Trophoblast cell (in vitro differentiated cells and primary cell): ENCODE measurements around the gene RIT2.

Experiments used
- DNase-seq, 2 donors: peaks; one replicate each; pipeline ENCODE4 v3.0.0-alpha.2; 2016
- H2AFZ ChIP-seq: 2 replicates; pipeline ENCODE4 v1.6.1; 2013; ENCODE audit warnings: low read length, moderate library complexity, mild to moderate bottlenecking; ENCODE audit not compliant: insufficient read depth, poor library complexity
- H2AK5ac ChIP-seq: 2 replicates; pipeline ENCODE4 v1.6.1; 2013; ENCODE audit warnings: mild to moderate bottlenecking, low read length
- H2BK120ac ChIP-seq: 2 replicates; pipeline ENCODE4 v1.6.1; 2013; ENCODE audit warnings: low read length, mild to moderate bottlenecking, moderate library complexity; ENCODE audit not compliant: insufficient read depth, poor library complexity
- H2BK12ac ChIP-seq: 2 replicates; pipeline ENCODE4 v1.6.1; 2013; ENCODE audit warnings: mild to moderate bottlenecking, low read length, moderate library complexity
- H2BK5ac ChIP-seq: 2 replicates; pipeline ENCODE4 v1.6.1; 2013; ENCODE audit warnings: low read length, low read depth, moderate library complexity, mild to moderate bottlenecking; ENCODE audit not compliant: poor library complexity
- H3K14ac ChIP-seq: 2 replicates; pipeline ENCODE4 v1.6.1; 2013; ENCODE audit warnings: mild to moderate bottlenecking, low read length
- H3K18ac ChIP-seq: 2 replicates; pipeline ENCODE4 v1.6.1; 2013; ENCODE audit warnings: mild to moderate bottlenecking, low read length
- H3K23ac ChIP-seq: 2 replicates; pipeline ENCODE4 v1.6.1; 2013; ENCODE audit warnings: low read length
- H3K27ac ChIP-seq: 2 replicates; pipeline ENCODE4 v1.5.1; 2013; ENCODE audit warnings: low read depth, mild to moderate bottlenecking, inconsistent platforms, low read length, moderate library complexity
- H3K27me3 ChIP-seq: 2 replicates; pipeline ENCODE4 v1.6.1; 2013; ENCODE audit warnings: inconsistent platforms, mild to moderate bottlenecking, low read length, moderate library complexity; ENCODE audit not compliant: insufficient read depth
- H3K36me3 ChIP-seq, 2 experiments: 1 replicate in 1 of 2; 2 replicates in 1 of 2; pipeline ENCODE4 v1.6.1; 2013; ENCODE audit warnings: low read length in 2 of 2, mild to moderate bottlenecking in 2 of 2, moderate library complexity in 1 of 2; ENCODE audit not compliant: insufficient read depth in 2 of 2, control insufficient read depth in 1 of 2
- H3K4ac ChIP-seq: 2 replicates; pipeline ENCODE4 v1.6.1; 2013; ENCODE audit warnings: low read depth, mild to moderate bottlenecking, low read length, moderate library complexity
- H3K4me1 ChIP-seq, 2 experiments: 1 replicate in 1 of 2; 2 replicates in 1 of 2; pipeline ENCODE4 v1.6.1; 2013; ENCODE audit warnings: low read length in 2 of 2, mild to moderate bottlenecking in 2 of 2, moderate library complexity in 1 of 2; ENCODE audit not compliant: insufficient read depth in 2 of 2, control insufficient read depth in 1 of 2
- H3K4me2 ChIP-seq: 2 replicates; pipeline ENCODE4 v1.6.1; 2013; ENCODE audit warnings: inconsistent platforms, mild to moderate bottlenecking, low read length, moderate library complexity
- H3K4me3 ChIP-seq: 2 replicates; pipeline ENCODE4 v1.5.1; 2013; ENCODE audit warnings: mild to moderate bottlenecking, low read depth, low read length, inconsistent platforms
- H3K79me1 ChIP-seq: one replicate; pipeline ENCODE4 v1.6.1; 2013; ENCODE audit warnings: low read length
- H3K79me2 ChIP-seq: 2 replicates; pipeline ENCODE4 v1.6.1; 2013; ENCODE audit warnings: low read length, mild to moderate bottlenecking; ENCODE audit not compliant: control insufficient read depth, insufficient read depth, poor library complexity
- H3K9ac ChIP-seq: 2 replicates; pipeline ENCODE4 v1.6.1; 2013; ENCODE audit warnings: mild to moderate bottlenecking, low read length
- H3K9me3 ChIP-seq: 2 replicates; pipeline ENCODE4 v1.6.1; 2013; ENCODE audit warnings: low read depth, mild to moderate bottlenecking, control low read depth, inconsistent platforms, low read length; ENCODE audit not compliant: insufficient read depth
- H4K12ac ChIP-seq: 2 replicates; pipeline ENCODE4 v1.6.1; 2013; ENCODE audit warnings: low read depth, mild to moderate bottlenecking, low read length, moderate library complexity
- H4K8ac ChIP-seq: 2 replicates; pipeline ENCODE4 v1.6.1; 2013; ENCODE audit warnings: low read depth, mild to moderate bottlenecking, low read length, moderate library complexity
- H4K91ac ChIP-seq: one replicate; pipeline ENCODE4 v1.6.1; 2013; ENCODE audit warnings: low read depth, mild to moderate bottlenecking, low read length, moderate library complexity
- WGBS: extraction: QIAGEN DNeasy Blood & Tissue Kit; methylation state at CpG from one replicate; pipeline ENCODE4 v1.1.7; 2013; ENCODE audit warnings: missing lambda C conversion rate; ENCODE audit not compliant: insufficient read length, insufficient coverage; ENCODE audit errors: extremely low coverage; 5-methylcytosine and 5-hydroxymethylcytosine counted together

The RIT2 gene

GRCh38 chr18:42950732-42951131 is 164.8 kb downstream of the RIT2 start:
- no peak for DNase-seq
- Histone ChIP-seq H3K4ac (no peak overlapping the region), H3K79me2 (no peaks in the 10 kb centered on the region), H3K14ac (no peak overlapping the region), H3K27me3 (no peaks in the 10 kb centered on the region), H3K79me1 (no peaks in the 10 kb centered on the region), H4K12ac (no peak overlapping the region), H2BK12ac (no peak overlapping the region), H2AK5ac (no peak overlapping the region), H3K18ac (no peak overlapping the region), H2BK120ac (no peak overlapping the region), H3K4me1 (no peaks in the 10 kb centered on the region), H2AFZ (no peak overlapping the region), H3K23ac (no peak overlapping the region), H3K9ac (no peak overlapping the region), H3K36me3 (no peaks in the 10 kb centered on the region), H3K27ac (no peak overlapping the region), H3K9me3 (no peaks in the 10 kb centered on the region), H2BK5ac (no peak overlapping the region), H3K4me3 (no peak overlapping the region), H4K91ac (no peak overlapping the region), H4K8ac (no peak overlapping the region), H3K4me2 (no peak overlapping the region)

DNA sequence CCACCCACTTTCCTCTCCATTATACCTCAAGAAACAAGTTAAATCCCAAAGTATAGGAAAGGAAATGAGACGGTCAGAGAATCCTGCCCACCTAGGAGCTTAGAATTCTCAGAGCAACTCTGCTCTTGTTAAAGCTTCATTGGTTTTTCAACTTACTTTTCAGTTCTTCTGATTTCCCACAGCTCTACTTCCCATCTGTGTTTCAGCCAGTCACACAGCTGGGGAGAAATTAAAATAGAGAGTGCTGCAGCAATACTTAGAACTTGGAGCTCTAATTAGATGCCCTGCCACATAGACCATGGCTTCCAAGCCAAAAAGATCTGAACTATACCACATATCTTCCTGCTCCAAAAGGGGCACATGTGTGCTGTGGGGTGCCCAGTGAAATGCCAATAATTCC is 166.7 kb downstream of the RIT2 start:
- H2BK12ac ChIP-seq = no peak overlapping the region
- no peak overlapping the region for H4K8ac ChIP-seq
- no peak overlapping the region for H3K9ac ChIP-seq
- no peaks in the 10 kb centered on the region for H3K9me3 ChIP-seq
- no peak overlapping the region for H3K14ac ChIP-seq
- no peak overlapping the region for H4K12ac ChIP-seq
- no peak overlapping the region for H2BK5ac ChIP-seq
- H3K4me3 ChIP-seq = no peak overlapping the region
- no CpG with 5 or more reads among the region's 1 CpG for WGBS
- H3K23ac ChIP-seq = no peak overlapping the region
- no peak overlapping the region for H2AK5ac ChIP-seq
- H2BK120ac ChIP-seq = no peak overlapping the region
- H2AFZ ChIP-seq = no peak overlapping the region
- H3K36me3 ChIP-seq = no peaks in the 10 kb centered on the region
- no peak overlapping the region for H3K27ac ChIP-seq
- H4K91ac ChIP-seq = no peak overlapping the region
- no peak overlapping the region for H3K4me2 ChIP-seq
- no peak overlapping the region for H3K18ac ChIP-seq
- H3K4ac ChIP-seq = no peak overlapping the region
- H3K79me1 ChIP-seq = no peaks in the 10 kb centered on the region
- no peaks in the 10 kb centered on the region for H3K27me3 ChIP-seq
- no peaks in the 10 kb centered on the region for H3K79me2 ChIP-seq
- DNase-seq = no peak
- no peaks in the 10 kb centered on the region for H3K4me1 ChIP-seq

DNA sequence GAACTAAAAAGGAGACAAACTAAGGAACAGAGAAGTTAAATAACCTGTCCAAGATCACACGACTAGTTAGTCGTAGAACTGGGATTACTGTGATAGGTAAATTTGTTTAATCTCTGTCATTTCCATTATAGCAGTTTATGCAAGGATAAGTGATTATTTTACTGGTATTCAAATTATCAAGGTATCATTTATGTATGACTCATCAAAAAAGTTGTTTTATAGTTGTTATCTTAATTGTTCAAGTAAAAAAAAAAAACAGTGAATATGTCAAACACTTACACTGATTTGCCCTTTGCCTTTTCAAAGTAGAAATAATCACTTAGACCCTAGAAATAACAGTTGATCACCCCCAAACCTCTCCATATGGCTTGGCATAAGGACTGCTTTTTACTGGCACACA is 173.6 kb downstream of the RIT2 start:
- no peaks in the 10 kb centered on the region for H3K9me3 ChIP-seq
- no CpG with 5 or more reads among the region's 2 CpGs for WGBS
- no peak overlapping the region for H2AFZ ChIP-seq
- no peaks in the 10 kb centered on the region for H3K36me3 ChIP-seq
- H3K4ac ChIP-seq = no peak overlapping the region
- no peak overlapping the region for H4K8ac ChIP-seq
- no peak overlapping the region for H4K12ac ChIP-seq
- no peaks in the 10 kb centered on the region for H3K27me3 ChIP-seq
- no peaks in the 10 kb centered on the region for H3K79me2 ChIP-seq
- H3K9ac ChIP-seq = no peak overlapping the region
- H3K4me1 ChIP-seq = peaks cover 0 to 2% of the 10 kb centered on the region in 2 experiments
- no peak overlapping the region for H2AK5ac ChIP-seq
- no peak overlapping the region for H3K18ac ChIP-seq
- no peak for DNase-seq
- H3K14ac ChIP-seq = no peak overlapping the region
- H3K27ac ChIP-seq = no peak overlapping the region
- no peak overlapping the region for H4K91ac ChIP-seq
- no peak overlapping the region for H2BK5ac ChIP-seq
- H2BK120ac ChIP-seq = no peak overlapping the region
- no peak overlapping the region for H3K4me3 ChIP-seq
- no peaks in the 10 kb centered on the region for H3K79me1 ChIP-seq
- H3K4me2 ChIP-seq = no peak overlapping the region
- no peak overlapping the region for H2BK12ac ChIP-seq
- no peak overlapping the region for H3K23ac ChIP-seq

DNA sequence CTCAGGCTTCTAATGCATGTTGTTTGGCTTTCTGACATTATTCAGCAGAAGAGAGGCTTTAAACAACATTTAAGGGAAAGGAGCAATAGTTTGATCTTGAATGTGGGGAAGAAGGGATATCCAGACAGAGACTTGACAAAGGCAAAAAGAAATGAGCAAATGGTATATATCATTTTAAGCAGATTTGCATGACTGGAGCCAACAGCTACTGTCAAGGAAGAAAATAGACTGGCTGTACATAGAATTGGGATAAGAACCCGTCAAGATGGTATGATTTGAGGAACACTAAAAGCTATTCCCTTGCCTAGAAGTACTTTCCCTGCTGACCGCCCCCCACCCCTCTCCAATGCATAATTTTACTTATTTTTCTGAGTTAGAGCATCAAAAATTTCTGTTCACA is 174.5 kb downstream of the RIT2 start:
- H4K8ac ChIP-seq = no peak overlapping the region
- H2BK120ac ChIP-seq = no peak overlapping the region
- no peak for DNase-seq
- H3K27me3 ChIP-seq = no peaks in the 10 kb centered on the region
- H3K4me2 ChIP-seq = no peak overlapping the region
- peaks cover 0 to 2% of the 10 kb centered on the region in 2 experiments for H3K4me1 ChIP-seq
- no peak overlapping the region for H2AFZ ChIP-seq
- H3K79me1 ChIP-seq = peaks cover 1% of the 10 kb centered on the region
- H3K9me3 ChIP-seq = no peaks in the 10 kb centered on the region
- H3K79me2 ChIP-seq = no peaks in the 10 kb centered on the region
- H4K12ac ChIP-seq = no peak overlapping the region
- no peak overlapping the region for H3K14ac ChIP-seq
- H2BK12ac ChIP-seq = no peak overlapping the region
- no peak overlapping the region for H3K27ac ChIP-seq
- no peaks in the 10 kb centered on the region for H3K36me3 ChIP-seq
- H2BK5ac ChIP-seq = no peak overlapping the region
- no peak overlapping the region for H3K4me3 ChIP-seq
- no peak overlapping the region for H3K4ac ChIP-seq
- no peak overlapping the region for H3K9ac ChIP-seq
- no peak overlapping the region for H3K18ac ChIP-seq
- H2AK5ac ChIP-seq = no peak overlapping the region
- WGBS = no CpG with 5 or more reads among the region's 2 CpGs
- no peak overlapping the region for H3K23ac ChIP-seq
- H4K91ac ChIP-seq = no peak overlapping the region
